Panc1 (cell line): Measurements from ENCODE around the gene SHISA8.

Source experiments
- POLR2AphosphoS5 ChIP-seq: IDR thresholded peaks from 2 replicates; pipeline ENCODE4 v1.6.1; 2012; ENCODE audit warnings: mild to moderate bottlenecking, low read depth, low read length, moderate library complexity
- SIN3A ChIP-seq: IDR thresholded peaks from 2 replicates; pipeline ENCODE4 v1.6.1; 2012; ENCODE audit warnings: low read depth, mild to moderate bottlenecking, low read length, moderate library complexity, borderline replicate concordance; ENCODE audit not compliant: insufficient read depth
- TCF7L2 ChIP-seq: IDR thresholded peaks from 2 replicates; pipeline ENCODE4 v1.6.1; 2011; ENCODE audit warnings: mild to moderate bottlenecking, low read depth, low read length, inconsistent platforms
- TF ChIP-seq, protein P1 (sequence below), 2 experiments: IDR thresholded peaks; 2 replicates each; pipeline ENCODE4 v1.6.1; 2011 to 2012; ENCODE audit warnings: low read depth in 2 of 2, control low read depth in 1 of 2, low read length in 1 of 2, mild to moderate bottlenecking in 1 of 2, moderate library complexity in 1 of 2; ENCODE audit not compliant: insufficient read depth in 1 of 2
- TF ChIP-seq, protein P2 (sequence below): fragments of 450-650 bp; IDR thresholded peaks from 2 replicates; pipeline ENCODE4 v1.5.1; 2017; ENCODE audit warnings: mild to moderate bottlenecking

DNA sequence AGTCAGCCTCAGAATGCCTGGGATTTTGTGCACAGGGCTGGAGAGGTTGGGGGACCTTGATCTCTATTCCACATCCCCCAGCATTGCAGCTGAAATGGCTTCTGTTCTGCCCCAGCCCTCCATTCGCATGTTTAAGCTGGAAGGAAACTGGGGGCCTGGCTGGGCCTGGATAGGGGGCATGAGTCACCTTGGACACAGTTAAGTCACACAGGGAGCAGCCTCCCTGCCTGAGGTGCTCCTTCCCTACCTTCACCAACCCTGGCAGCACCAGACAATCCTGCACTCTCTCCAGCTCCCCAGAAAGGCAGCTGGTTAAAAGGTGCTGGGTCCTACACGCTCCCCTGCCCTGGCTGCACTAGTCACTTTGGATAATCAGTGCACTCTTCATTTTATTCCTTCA lies 37.8 kb upstream of the SHISA8 start:
- TF ChIP-seq, protein P1, sequence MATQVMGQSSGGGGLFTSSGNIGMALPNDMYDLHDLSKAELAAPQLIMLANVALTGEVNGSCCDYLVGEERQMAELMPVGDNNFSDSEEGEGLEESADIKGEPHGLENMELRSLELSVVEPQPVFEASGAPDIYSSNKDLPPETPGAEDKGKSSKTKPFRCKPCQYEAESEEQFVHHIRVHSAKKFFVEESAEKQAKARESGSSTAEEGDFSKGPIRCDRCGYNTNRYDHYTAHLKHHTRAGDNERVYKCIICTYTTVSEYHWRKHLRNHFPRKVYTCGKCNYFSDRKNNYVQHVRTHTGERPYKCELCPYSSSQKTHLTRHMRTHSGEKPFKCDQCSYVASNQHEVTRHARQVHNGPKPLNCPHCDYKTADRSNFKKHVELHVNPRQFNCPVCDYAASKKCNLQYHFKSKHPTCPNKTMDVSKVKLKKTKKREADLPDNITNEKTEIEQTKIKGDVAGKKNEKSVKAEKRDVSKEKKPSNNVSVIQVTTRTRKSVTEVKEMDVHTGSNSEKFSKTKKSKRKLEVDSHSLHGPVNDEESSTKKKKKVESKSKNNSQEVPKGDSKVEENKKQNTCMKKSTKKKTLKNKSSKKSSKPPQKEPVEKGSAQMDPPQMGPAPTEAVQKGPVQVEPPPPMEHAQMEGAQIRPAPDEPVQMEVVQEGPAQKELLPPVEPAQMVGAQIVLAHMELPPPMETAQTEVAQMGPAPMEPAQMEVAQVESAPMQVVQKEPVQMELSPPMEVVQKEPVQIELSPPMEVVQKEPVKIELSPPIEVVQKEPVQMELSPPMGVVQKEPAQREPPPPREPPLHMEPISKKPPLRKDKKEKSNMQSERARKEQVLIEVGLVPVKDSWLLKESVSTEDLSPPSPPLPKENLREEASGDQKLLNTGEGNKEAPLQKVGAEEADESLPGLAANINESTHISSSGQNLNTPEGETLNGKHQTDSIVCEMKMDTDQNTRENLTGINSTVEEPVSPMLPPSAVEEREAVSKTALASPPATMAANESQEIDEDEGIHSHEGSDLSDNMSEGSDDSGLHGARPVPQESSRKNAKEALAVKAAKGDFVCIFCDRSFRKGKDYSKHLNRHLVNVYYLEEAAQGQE (IDR thresholded peaks at IDR 0.05; ENCODE audit: insufficient read depth in 1 of 2, low read depth in 2 of 2, low read length in 1 of 2): no peak
- TF ChIP-seq, protein P2, sequence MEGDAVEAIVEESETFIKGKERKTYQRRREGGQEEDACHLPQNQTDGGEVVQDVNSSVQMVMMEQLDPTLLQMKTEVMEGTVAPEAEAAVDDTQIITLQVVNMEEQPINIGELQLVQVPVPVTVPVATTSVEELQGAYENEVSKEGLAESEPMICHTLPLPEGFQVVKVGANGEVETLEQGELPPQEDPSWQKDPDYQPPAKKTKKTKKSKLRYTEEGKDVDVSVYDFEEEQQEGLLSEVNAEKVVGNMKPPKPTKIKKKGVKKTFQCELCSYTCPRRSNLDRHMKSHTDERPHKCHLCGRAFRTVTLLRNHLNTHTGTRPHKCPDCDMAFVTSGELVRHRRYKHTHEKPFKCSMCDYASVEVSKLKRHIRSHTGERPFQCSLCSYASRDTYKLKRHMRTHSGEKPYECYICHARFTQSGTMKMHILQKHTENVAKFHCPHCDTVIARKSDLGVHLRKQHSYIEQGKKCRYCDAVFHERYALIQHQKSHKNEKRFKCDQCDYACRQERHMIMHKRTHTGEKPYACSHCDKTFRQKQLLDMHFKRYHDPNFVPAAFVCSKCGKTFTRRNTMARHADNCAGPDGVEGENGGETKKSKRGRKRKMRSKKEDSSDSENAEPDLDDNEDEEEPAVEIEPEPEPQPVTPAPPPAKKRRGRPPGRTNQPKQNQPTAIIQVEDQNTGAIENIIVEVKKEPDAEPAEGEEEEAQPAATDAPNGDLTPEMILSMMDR: no peak
- TF ChIP-seq TCF7L2: no peak
- no peak for TF ChIP-seq SIN3A
- TF ChIP-seq POLR2AphosphoS5: no peak
